IPS DF 6.9 (cell line): Measurements from ENCODE around the gene FREM1.

ENCODE experiments used
- DNase-seq: peaks from one replicate; pipeline ENCODE4 v3.0.0-alpha.2; 2013; ENCODE audit warnings: low read depth, low spot score
- H3K27ac ChIP-seq: one replicate; pipeline ENCODE4 v1.5.1; 2013; ENCODE audit warnings: low read length, control low read depth
- H3K27me3 ChIP-seq: 2 replicates; pipeline ENCODE4 v1.6.1; 2013; ENCODE audit warnings: mild to moderate bottlenecking, low read length; ENCODE audit not compliant: control insufficient read depth, insufficient read depth
- H3K36me3 ChIP-seq: 2 replicates; pipeline ENCODE4 v1.6.1; 2013; ENCODE audit warnings: low read length; ENCODE audit not compliant: control insufficient read depth, insufficient read depth
- H3K4me1 ChIP-seq: 2 replicates; pipeline ENCODE4 v1.6.1; 2013; ENCODE audit warnings: low read length; ENCODE audit not compliant: control insufficient read depth, insufficient read depth
- H3K4me3 ChIP-seq: 2 replicates; pipeline ENCODE4 v1.5.1; 2013; ENCODE audit warnings: mild to moderate bottlenecking, low read length
- H3K9me3 ChIP-seq: 2 replicates; pipeline ENCODE4 v1.6.1; 2013; ENCODE audit warnings: low read length, inconsistent platforms; ENCODE audit not compliant: control insufficient read depth, insufficient read depth
- WGBS: extraction: QIAGEN DNeasy Blood & Tissue Kit; methylation state at CpG from one replicate; pipeline ENCODE4 v1.1.7; 2013; ENCODE audit warnings: mixed read lengths, missing lambda C conversion rate; ENCODE audit not compliant: insufficient read length, insufficient coverage; 5-methylcytosine and 5-hydroxymethylcytosine counted together

The FREM1 gene

GRCh38 chr9:14909961-14910805, at the start of gene FREM1:
TSS of gene FREM1 (minus strand) at chr9:14910428. CDS start at chr9:14868977, 41,451 bp downstream.
- Histone ChIP-seq H3K4me3 (no peak within 1 kb of the TSS), H3K27me3 (no peaks in the 10 kb centered on the region), H3K4me1 (peaks cover 3% of the 10 kb centered on the region; the same call in 1 of the 2 replicates), H3K9me3 (no peaks in the 10 kb centered on the region), H3K27ac (no peak within 1 kb of the TSS), H3K36me3 (no peaks in the 10 kb centered on the region)
- DNase-seq, result no peak
- no CpG with 5 or more reads among the region's 18 CpGs for WGBS

GRCh38 chr9:14958989-14959388, 48.8 kb upstream of the FREM1 start:
- DNase-seq, result no peak
- Histone ChIP-seq H3K4me1 (no peaks in the 10 kb centered on the region), H3K9me3 (no peaks in the 10 kb centered on the region), H3K4me3 (no peak overlapping the region), H3K36me3 (no peaks in the 10 kb centered on the region), H3K27me3 (no peaks in the 10 kb centered on the region), H3K27ac (no peak overlapping the region)

DNA sequence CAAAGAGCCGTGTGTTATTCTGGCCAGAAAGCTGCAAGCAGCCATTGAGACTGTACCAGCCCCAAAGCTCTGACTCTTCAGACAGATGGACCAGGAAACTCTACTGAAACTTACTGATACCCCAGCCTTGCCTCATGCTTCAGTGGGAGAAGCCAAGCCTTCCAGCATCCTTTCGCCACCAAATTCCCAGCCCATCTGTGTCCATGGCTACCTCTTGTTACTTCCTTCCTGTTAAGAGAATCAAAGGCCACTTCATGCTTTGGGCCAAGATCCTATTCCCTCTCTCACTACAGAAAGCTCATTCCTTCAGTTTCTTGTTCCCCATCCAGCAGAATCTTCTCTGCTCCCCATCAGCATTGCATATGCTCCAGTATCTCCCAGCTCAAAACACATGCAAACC, 46.9 kb upstream of the FREM1 start:
- Histone ChIP-seq H3K9me3 (no peaks in the 10 kb centered on the region), H3K4me3 (no peak overlapping the region), H3K4me1 (no peaks in the 10 kb centered on the region), H3K27me3 (no peaks in the 10 kb centered on the region), H3K36me3 (no peaks in the 10 kb centered on the region), H3K27ac (no peak overlapping the region)
- DNase-seq, result no peak
- no CpG with 5 or more reads among the region's 2 CpGs for WGBS

DNA sequence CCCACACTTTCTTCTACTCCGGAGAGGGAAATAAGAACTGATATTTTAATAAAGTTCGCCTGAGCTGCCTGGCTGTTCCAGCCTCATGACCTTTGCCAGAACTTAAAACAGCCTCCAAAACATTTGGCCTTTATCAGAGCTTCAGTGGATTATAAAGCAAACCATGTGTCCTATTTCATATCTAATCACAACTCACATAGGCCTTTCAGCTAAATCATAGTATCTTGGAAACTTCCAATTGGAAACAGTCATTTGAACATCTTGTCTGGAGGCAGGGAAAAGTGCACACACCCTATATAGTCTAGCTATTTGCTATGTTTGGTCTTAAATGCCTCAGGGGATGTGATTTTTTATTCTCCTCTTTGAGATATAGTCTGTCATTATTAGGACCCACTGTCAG, 46.0 kb upstream of the FREM1 start:
- H3K9me3 ChIP-seq, result no peaks in the 10 kb centered on the region
- H3K27me3 ChIP-seq, result no peaks in the 10 kb centered on the region
- H3K36me3 ChIP-seq, result no peaks in the 10 kb centered on the region
- H3K4me3 ChIP-seq, result no peak overlapping the region
- WGBS, result no CpG with 5 or more reads among the region's 2 CpGs
- no peaks in the 10 kb centered on the region for H3K4me1 ChIP-seq
- H3K27ac ChIP-seq, result no peak overlapping the region
- DNase-seq, result no peak

- Histone ChIP-seq H3K36me3 (no peaks in the 10 kb centered on the region), H3K27me3 (no peaks in the 10 kb centered on the region), H3K27ac (no peak overlapping the region), H3K9me3 (no peaks in the 10 kb centered on the region), H3K4me1 (no peaks in the 10 kb centered on the region; the same call in 1 of the 2 replicates), H3K4me3 (no peak overlapping the region)
- WGBS, result no CpG with 5 or more reads among the region's 4 CpGs
- no peak for DNase-seq
Measured at GRCh38 chr9:14945351-14945750, 35.1 kb upstream of the FREM1 start.

GRCh38 chr9:14941501-14942405, 31.5 kb upstream of the FREM1 start:
- Histone ChIP-seq H3K9me3 (no peaks in the 10 kb centered on the region), H3K27me3 (no peaks in the 10 kb centered on the region), H3K4me1 (peaks cover 2% of the 10 kb centered on the region; the same call in 1 of the 2 replicates), H3K27ac (no peak overlapping the region), H3K4me3 (no peak overlapping the region), H3K36me3 (no peaks in the 10 kb centered on the region)
- no peak for DNase-seq
- no CpG with 5 or more reads among the region's 7 CpGs for WGBS

GRCh38 chr9:14939378-14939777, 29.1 kb upstream of the FREM1 start:
- no CpG with 5 or more reads among the region's 4 CpGs for WGBS
- H3K27ac ChIP-seq, result no peak overlapping the region
- no peak for DNase-seq
- H3K4me1 ChIP-seq, result peaks cover 2% of the 10 kb centered on the region; the same call in 1 of the 2 replicates
- no peaks in the 10 kb centered on the region for H3K27me3 ChIP-seq
- no peaks in the 10 kb centered on the region for H3K36me3 ChIP-seq
- H3K9me3 ChIP-seq, result no peaks in the 10 kb centered on the region
- no peak overlapping the region for H3K4me3 ChIP-seq

DNA sequence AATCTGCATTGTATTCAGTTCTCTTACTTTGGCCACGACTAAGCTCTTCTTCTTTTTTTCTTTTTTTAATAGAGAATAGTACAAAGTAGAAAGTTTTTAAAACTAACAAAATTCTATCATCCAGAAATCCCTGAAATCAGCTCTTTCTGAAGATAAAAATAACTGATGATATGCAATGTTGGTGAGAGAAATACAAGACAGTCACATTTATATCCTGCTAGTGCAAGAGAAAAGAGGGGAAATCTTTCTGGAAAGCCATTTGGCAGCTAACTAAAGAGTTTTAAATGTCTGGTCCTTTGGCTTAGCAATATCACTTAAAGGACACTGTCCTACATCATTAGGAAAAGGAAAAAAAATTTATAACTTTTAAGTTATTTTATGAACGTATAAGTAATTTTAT, 27.0 kb upstream of the FREM1 start:
- H3K27ac ChIP-seq, result no peak overlapping the region
- H3K4me1 ChIP-seq, result 0 out of 2 replicates have a peak, but pooled peaks cover 2% of the 10 kb centered on the region
- no peaks in the 10 kb centered on the region for H3K36me3 ChIP-seq
- no CpG with 5 or more reads among the region's 2 CpGs for WGBS
- DNase-seq, result no peak
- no peak overlapping the region for H3K4me3 ChIP-seq
- no peaks in the 10 kb centered on the region for H3K27me3 ChIP-seq
- no peaks in the 10 kb centered on the region for H3K9me3 ChIP-seq

DNA sequence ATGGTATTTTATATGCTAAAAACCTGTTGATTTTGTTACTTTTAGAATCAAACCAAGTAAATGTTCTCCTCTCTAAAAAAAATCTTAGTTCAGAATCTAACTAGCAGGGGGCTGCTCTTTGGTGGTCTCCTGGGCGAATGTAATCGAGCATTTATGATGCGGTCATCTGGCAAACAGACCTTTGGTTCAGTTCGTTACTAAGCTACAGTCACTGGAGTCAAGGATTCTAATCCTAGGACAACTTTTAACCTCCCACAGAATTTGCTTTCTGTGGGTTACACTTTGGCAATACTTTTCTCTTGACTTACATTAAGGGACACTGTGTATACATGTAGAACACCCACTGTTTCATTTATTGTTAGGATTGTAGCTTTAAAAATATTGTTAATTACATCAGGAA, 26.3 kb upstream of the FREM1 start:
- Histone ChIP-seq H3K4me1 (0 out of 2 replicates have a peak, but pooled peaks cover 2% of the 10 kb centered on the region), H3K27ac (no peak overlapping the region), H3K4me3 (no peak overlapping the region), H3K27me3 (no peaks in the 10 kb centered on the region), H3K9me3 (no peaks in the 10 kb centered on the region), H3K36me3 (no peaks in the 10 kb centered on the region)
- no peak for DNase-seq
- no CpG with 5 or more reads among the region's 4 CpGs for WGBS

GRCh38 chr9:14935964-14936363, 25.7 kb upstream of the FREM1 start:
- H3K9me3 ChIP-seq, result no peaks in the 10 kb centered on the region
- 0 out of 2 replicates have a peak, but pooled peaks cover 2% of the 10 kb centered on the region for H3K4me1 ChIP-seq
- no peak for DNase-seq
- WGBS, result no CpG with 5 or more reads among the region's 1 CpG
- no peaks in the 10 kb centered on the region for H3K27me3 ChIP-seq
- no peaks in the 10 kb centered on the region for H3K36me3 ChIP-seq
- H3K4me3 ChIP-seq, result no peak overlapping the region
- no peak overlapping the region for H3K27ac ChIP-seq
